ENCODE measurements around the gene FAM216A.

GRCh38 chr12:110532644-110533043 lies 64.0 kb downstream of the FAM216A start:
- TF ChIP-seq POLR2A (IDR thresholded peaks at IDR 0.05): no peak
- TF ChIP-seq, protein P1, sequence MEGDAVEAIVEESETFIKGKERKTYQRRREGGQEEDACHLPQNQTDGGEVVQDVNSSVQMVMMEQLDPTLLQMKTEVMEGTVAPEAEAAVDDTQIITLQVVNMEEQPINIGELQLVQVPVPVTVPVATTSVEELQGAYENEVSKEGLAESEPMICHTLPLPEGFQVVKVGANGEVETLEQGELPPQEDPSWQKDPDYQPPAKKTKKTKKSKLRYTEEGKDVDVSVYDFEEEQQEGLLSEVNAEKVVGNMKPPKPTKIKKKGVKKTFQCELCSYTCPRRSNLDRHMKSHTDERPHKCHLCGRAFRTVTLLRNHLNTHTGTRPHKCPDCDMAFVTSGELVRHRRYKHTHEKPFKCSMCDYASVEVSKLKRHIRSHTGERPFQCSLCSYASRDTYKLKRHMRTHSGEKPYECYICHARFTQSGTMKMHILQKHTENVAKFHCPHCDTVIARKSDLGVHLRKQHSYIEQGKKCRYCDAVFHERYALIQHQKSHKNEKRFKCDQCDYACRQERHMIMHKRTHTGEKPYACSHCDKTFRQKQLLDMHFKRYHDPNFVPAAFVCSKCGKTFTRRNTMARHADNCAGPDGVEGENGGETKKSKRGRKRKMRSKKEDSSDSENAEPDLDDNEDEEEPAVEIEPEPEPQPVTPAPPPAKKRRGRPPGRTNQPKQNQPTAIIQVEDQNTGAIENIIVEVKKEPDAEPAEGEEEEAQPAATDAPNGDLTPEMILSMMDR (IDR thresholded peaks at IDR 0.05): no peak

All from Peyer's patch (tissue), 4 donors.